Left ventricle myocardium superior (tissue), 1 donor: ENCODE results near the gene GAL3ST3. TPM values are rescaled to one million over a fixed set of nuclear protein-coding genes. Genes with fewer than 3 reads are reported as not detected.

Experiments used
- ATAC-seq: fragments of 200-7000 bp; cut with Tn5 transposase; one replicate; pipeline ENCODE4 v1.9.1; 2020; ENCODE audit warnings: mild to moderate bottlenecking, moderate library complexity
- DNase-seq: peaks from one replicate; pipeline ENCODE4 v3.0.0-alpha.2; 2020
- intact Hi-C: fragments of 100-400 bp; cut with micrococcal nuclease; formaldehyde crosslinking; loops from one replicate; pipeline ENCODE4 v1.11.0; 2022
- total RNA-seq: library from RNA; stranded (reverse); fragmentation: NEBNext Ultra II Directional; extraction: Animal tissue kit (Norgen Biotek cat#: 25700); gene quantifications from one replicate; pipeline ENCODE4 v1.2.1, GENCODE V29; 2021
- donor health status: DM: no; HTN: yes; CAD: no; lungs with severe emphysema.

The GAL3ST3 gene
- total RNA-seq, 1 donor from 2014 or later: 3.5 TPM

DNA sequence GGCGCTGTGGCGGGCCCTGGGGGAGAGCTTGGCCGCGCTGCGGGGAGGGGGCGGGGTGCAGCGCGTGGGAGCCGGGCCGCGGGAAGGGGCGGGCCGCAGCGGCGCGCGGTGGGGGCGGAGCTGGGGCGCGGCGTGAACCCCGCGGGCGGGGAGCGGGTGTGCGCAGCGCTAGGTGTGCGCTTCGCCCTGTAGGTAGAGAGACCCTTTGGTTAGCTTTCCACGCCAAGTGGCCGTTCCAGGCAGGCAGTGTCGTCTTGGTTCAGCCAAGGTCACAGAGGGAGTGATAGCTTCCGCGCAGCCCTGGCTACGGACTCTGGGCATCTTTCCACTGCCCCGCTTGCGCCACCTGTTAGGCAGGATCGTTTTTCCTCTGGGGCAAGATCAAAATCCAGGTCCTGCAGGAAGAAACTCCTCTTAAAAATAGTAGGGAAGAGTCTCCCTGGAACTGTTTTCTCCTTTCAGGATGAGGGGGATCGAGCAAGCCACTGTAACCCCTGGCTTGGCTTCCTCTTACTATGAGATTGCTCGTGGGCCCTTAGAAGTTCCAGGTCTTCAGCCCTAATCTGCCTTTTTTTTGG, 46.2 kb downstream of the GAL3ST3 start:
- DNase-seq (no peak), ATAC-seq (peak; percentile 90)
- intact Hi-C loops: no loop called here

DNA sequence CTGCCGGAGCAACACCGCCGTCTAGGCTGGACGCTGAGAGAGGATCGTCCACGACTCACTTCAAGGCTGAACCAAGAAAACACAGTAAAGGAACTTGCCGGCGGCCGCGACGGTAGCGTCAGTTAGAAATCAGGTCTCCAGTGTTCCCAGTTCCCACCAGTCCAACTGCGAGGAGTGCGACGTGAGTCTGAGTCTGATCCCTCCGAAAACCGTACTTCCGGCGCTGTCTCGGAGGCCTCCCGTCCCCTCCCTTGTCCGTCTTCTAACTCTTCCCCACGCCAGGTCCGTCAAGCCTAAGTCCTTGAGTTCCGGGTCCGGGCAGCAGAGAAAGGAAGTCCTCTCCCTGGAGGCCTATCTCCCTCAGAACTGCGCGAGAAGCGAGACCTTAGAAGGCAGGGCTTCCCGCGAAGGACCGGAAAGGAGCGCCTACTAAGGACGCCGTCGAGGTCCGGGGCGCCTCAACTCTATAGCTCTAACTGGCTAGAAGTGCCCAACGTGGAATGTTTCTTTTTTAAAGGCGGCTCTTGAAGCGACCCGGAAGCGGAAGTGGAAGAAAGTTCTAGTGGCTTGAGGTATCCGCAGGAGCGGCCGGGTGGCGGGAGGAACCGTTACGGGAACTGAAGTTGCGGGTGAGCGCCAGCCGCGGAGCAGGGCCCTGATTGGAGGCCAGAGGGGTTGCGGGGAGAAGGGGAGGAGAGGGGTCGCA, 46.9 kb downstream of the GAL3ST3 start, which contains the start of the genes BANF1 and EIF1AD:
TSS of gene BANF1 (plus strand) at position 562 of the 706 bp plus-strand sequence. CDS start 748 bp downstream, outside the sequence.
TSS of gene EIF1AD (minus strand) at position 216 of the 706 bp plus-strand sequence. CDS start 1,768 bp downstream, outside the sequence.
- intact Hi-C loops: no loop called here
- DNase-seq: peak; percentile 89
- ATAC-seq: peak; percentile 92

DNA sequence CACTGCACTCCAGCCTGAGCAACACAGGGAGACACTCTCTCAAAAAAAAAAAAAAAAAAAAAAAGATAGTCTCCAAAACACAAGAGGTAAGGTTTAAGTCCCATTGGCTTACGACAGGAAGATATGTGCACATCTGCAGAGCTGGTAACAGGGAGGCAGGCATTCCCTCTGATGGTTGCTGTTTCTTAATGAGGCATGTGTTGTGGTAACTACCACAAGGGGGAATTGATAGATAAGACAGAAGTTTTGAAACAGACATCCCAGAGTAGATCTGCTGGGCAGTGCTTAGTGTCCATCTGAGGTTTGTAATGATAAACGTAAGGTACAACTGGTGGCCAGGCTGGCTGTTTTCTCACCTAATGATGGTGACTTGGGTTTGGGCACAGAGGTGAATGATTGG, 51.7 kb downstream of the GAL3ST3 start:
- DNase-seq: no peak
- intact Hi-C loops: no loop called here
- no peak for ATAC-seq

DNA sequence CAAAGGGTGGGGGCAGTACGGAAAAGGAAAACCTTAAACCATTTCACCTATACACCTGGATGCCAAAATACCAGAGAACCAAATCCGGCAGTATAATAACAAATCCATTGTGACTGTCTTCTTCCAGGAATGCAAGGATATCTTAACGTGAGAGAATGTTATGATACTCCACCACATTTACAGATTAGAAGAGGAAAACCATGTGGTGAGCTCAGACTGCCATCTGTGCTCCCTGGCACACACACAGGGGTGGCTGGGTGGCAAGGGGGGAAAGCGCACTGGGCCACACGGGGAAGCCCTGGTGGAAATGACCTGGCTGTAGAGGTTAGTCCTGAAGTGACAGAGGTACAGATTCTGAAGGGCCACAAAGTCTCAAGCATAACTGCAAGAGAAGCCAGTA, 56.9 kb downstream of the GAL3ST3 start:
- DNase-seq: no peak
- ATAC-seq: no peak
- intact Hi-C loops: no loop called here

Other genes starting within 250 kb of the GAL3ST3 start
- not detected for gene SNX32, start 215.2 kb downstream of the GAL3ST3 start, total RNA-seq
- 334 TPM for gene CFL1, start 191.0 kb downstream of the GAL3ST3 start, total RNA-seq
- 37.8 TPM for gene MUS81, start 188.7 kb downstream of the GAL3ST3 start, total RNA-seq
- 95.2 TPM for gene EFEMP2, start 176.4 kb downstream of the GAL3ST3 start, total RNA-seq
- gene CTSW, start 169.3 kb downstream of the GAL3ST3 start, total RNA-seq: 1.1 TPM
- 44.9 TPM for gene FIBP, start 160.7 kb downstream of the GAL3ST3 start, total RNA-seq
- 30.0 TPM for gene CCDC85B, start 158.5 kb downstream of the GAL3ST3 start, total RNA-seq
- gene FOSL1, start 148.8 kb downstream of the GAL3ST3 start, total RNA-seq: 0.32 TPM
- gene C11orf68, start 130.1 kb downstream of the GAL3ST3 start, total RNA-seq: 35.2 TPM
- gene DRAP1, start 129.7 kb downstream of the GAL3ST3 start, total RNA-seq: 106 TPM
- gene TSGA10IP, start 103.7 kb downstream of the GAL3ST3 start, total RNA-seq: not detected
- 32.2 TPM for gene SART1, start 87.4 kb downstream of the GAL3ST3 start, total RNA-seq
- gene EIF1AD, start 47.0 kb downstream of the GAL3ST3 start, total RNA-seq: 22.8 TPM
- 238 TPM for gene BANF1, start 46.7 kb downstream of the GAL3ST3 start, total RNA-seq
- gene CST6, start 37.2 kb downstream of the GAL3ST3 start, total RNA-seq: not detected
- not detected for gene CATSPER1, start 22.7 kb downstream of the GAL3ST3 start, total RNA-seq
- gene SF3B2, start 3.2 kb upstream of the GAL3ST3 start, total RNA-seq: 70.4 TPM
- gene PACS1, start 21.1 kb upstream of the GAL3ST3 start, total RNA-seq: 59.0 TPM
- 34.9 TPM for gene KLC2, start 208.5 kb upstream of the GAL3ST3 start, total RNA-seq
- 123 TPM for gene RAB1B, start 219.5 kb upstream of the GAL3ST3 start, total RNA-seq
- not detected for gene CNIH2, start 229.0 kb upstream of the GAL3ST3 start, total RNA-seq
- 41.1 TPM for gene YIF1A, start 240.0 kb upstream of the GAL3ST3 start, total RNA-seq
- 0.25 TPM for gene TMEM151A, start 242.7 kb upstream of the GAL3ST3 start, total RNA-seq